ENCODE results near the gene GLI2.
A peak's percentile ranks its signal among the peaks of the same experiment; 100 is the strongest.

Gene GLI2

DNA sequence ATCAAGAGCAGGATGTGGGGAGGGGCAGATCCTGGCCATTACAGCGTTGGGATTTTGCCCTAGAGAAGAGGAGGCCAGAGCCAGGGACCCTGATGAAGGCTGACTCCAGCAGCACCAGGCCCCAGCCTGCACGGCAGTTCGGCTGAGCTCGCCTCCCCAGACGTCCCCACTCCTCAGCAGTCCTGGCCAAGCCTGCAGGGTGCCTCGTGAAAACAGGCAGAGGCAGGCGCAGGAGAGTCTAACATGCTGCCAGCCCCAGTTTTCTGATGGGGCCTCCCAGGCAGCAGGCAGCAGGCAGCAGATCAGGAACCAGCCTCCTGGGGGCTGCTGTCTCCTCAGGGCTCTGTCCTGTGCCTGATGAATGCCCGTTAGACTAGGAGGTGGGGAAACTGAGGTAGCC is 19.7 kb upstream of the GLI2 start:
- Histone ChIP-seq H3K36me3 (ENCODE audit: control insufficient read depth, insufficient read depth, low read length) (no peaks in the 10 kb centered on the region), H3K27me3 (ENCODE audit: control insufficient read depth, insufficient read depth, low read length) (peaks cover 17% of the 10 kb centered on the region), H3K9ac (ENCODE audit: low read length) (no peak overlapping the region), H3K4me1 (ENCODE audit: control insufficient read depth, insufficient read depth, low read length) (no peaks in the 10 kb centered on the region), H3K4me3 (ENCODE audit: low read length) (no peak overlapping the region), H3K9me3 (ENCODE audit: control insufficient read depth, low read length) (no peaks in the 10 kb centered on the region)

DNA sequence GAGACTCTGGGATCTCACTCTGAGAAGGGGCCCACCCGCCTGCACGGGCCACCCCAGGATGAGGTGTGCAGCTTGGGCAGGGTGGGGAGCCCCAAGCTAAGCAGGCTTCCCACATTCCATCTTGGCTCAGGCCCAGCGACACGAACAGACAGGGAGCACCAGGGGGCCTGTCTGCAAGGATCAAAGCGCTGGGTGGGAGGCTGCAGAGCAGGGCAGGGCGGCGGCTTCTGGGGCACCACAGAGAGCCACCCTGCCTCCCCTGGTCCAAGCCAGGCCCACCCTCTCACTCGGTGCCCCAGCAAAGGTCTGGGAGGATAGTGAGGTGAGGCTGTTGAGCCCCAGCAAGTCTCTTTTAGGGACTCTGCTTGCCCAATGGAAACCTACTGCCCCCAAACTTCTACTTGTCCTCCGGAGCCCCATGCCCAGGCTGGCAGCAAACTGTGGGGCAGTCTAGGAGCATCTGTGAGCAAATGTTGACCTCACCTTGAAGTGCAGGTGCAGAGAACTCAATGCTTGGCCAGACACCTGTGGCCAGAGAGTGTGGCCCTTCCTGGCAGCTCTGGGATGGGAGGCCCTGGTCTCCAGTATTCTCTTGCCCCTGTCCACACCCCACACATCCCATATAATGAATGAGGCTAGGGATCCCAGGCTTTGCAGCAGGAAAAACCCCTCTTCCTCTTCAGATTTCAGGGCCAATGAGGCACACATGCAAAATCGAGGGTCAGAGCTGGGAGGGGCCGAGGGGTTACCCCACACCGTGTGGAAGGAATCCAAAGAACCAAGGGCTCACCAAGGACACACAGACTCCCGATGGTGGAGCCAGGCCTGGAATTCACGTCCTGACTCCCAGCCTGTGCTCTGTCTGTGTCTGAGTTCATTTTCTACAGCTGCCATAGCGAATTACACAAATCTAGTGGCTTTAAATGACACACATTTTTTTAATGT is 18.8 kb upstream of the GLI2 start:
- no peak overlapping the region for H3K9ac ChIP-seq (ENCODE audit: low read length)
- no peaks in the 10 kb centered on the region for H3K4me1 ChIP-seq (ENCODE audit: control insufficient read depth, insufficient read depth, low read length)
- no peaks in the 10 kb centered on the region for H3K9me3 ChIP-seq (ENCODE audit: control insufficient read depth, low read length)
- H3K4me3 ChIP-seq (ENCODE audit: low read length) = no peak overlapping the region
- no peaks in the 10 kb centered on the region for H3K36me3 ChIP-seq (ENCODE audit: control insufficient read depth, insufficient read depth, low read length)
- peaks cover 11% of the 10 kb centered on the region for H3K27me3 ChIP-seq (ENCODE audit: control insufficient read depth, insufficient read depth, low read length)

GRCh38 chr2:120719491-120719890 is 16.2 kb upstream of the GLI2 start:
- H3K27me3 ChIP-seq (ENCODE audit: control insufficient read depth, insufficient read depth, low read length) = peaks cover 8% of the 10 kb centered on the region
- H3K4me3 ChIP-seq (ENCODE audit: low read length) = no peak overlapping the region
- no peaks in the 10 kb centered on the region for H3K36me3 ChIP-seq (ENCODE audit: control insufficient read depth, insufficient read depth, low read length)
- no peak overlapping the region for H3K9ac ChIP-seq (ENCODE audit: low read length)
- no peaks in the 10 kb centered on the region for H3K9me3 ChIP-seq (ENCODE audit: control insufficient read depth, low read length)
- H3K4me1 ChIP-seq (ENCODE audit: control insufficient read depth, insufficient read depth, low read length) = no peaks in the 10 kb centered on the region

- Histone ChIP-seq H3K4me1 (ENCODE audit: control insufficient read depth, insufficient read depth, low read length) (no peaks in the 10 kb centered on the region), H3K27me3 (ENCODE audit: control insufficient read depth, insufficient read depth, low read length) (peaks cover 8% of the 10 kb centered on the region), H3K36me3 (ENCODE audit: control insufficient read depth, insufficient read depth, low read length) (no peaks in the 10 kb centered on the region), H3K9me3 (ENCODE audit: control insufficient read depth, low read length) (no peaks in the 10 kb centered on the region), H3K4me3 (ENCODE audit: low read length) (no peak overlapping the region), H3K9ac (ENCODE audit: low read length) (no peak overlapping the region)
Observed at GRCh38 chr2:120720231-120720630, 15.4 kb upstream of the GLI2 start.

GRCh38 chr2:120720746-120721375 is 14.8 kb upstream of the GLI2 start:
- peaks cover 8% of the 10 kb centered on the region for H3K27me3 ChIP-seq (ENCODE audit: control insufficient read depth, insufficient read depth, low read length)
- no peaks in the 10 kb centered on the region for H3K36me3 ChIP-seq (ENCODE audit: control insufficient read depth, insufficient read depth, low read length)
- H3K9me3 ChIP-seq (ENCODE audit: control insufficient read depth, low read length) = no peaks in the 10 kb centered on the region
- no peak overlapping the region for H3K9ac ChIP-seq (ENCODE audit: low read length)
- no peak overlapping the region for H3K4me3 ChIP-seq (ENCODE audit: low read length)
- H3K4me1 ChIP-seq (ENCODE audit: control insufficient read depth, insufficient read depth, low read length) = no peaks in the 10 kb centered on the region

DNA sequence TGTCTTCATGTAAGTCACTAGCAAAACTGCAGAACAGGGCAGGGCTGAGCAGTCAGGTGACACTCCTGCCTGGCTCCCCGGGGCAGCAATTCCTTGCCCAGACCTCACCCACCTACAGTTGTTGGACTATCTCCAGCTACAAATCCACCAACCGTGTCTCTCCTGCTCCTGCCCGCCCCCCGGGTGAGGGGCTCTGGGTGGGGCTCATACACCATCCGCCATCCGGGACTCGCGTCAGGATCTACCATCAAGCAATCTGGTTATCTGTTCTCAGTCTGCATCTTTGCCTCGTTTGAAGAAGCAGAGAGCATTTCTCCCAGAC is 13.5 kb upstream of the GLI2 start:
- Histone ChIP-seq H3K9me3 (ENCODE audit: control insufficient read depth, low read length) (no peaks in the 10 kb centered on the region), H3K9ac (ENCODE audit: low read length) (no peak overlapping the region), H3K4me1 (ENCODE audit: control insufficient read depth, insufficient read depth, low read length) (no peaks in the 10 kb centered on the region), H3K27me3 (ENCODE audit: control insufficient read depth, insufficient read depth, low read length) (peaks cover 4% of the 10 kb centered on the region), H3K36me3 (ENCODE audit: control insufficient read depth, insufficient read depth, low read length) (no peaks in the 10 kb centered on the region), H3K4me3 (ENCODE audit: low read length) (no peak overlapping the region)

DNA sequence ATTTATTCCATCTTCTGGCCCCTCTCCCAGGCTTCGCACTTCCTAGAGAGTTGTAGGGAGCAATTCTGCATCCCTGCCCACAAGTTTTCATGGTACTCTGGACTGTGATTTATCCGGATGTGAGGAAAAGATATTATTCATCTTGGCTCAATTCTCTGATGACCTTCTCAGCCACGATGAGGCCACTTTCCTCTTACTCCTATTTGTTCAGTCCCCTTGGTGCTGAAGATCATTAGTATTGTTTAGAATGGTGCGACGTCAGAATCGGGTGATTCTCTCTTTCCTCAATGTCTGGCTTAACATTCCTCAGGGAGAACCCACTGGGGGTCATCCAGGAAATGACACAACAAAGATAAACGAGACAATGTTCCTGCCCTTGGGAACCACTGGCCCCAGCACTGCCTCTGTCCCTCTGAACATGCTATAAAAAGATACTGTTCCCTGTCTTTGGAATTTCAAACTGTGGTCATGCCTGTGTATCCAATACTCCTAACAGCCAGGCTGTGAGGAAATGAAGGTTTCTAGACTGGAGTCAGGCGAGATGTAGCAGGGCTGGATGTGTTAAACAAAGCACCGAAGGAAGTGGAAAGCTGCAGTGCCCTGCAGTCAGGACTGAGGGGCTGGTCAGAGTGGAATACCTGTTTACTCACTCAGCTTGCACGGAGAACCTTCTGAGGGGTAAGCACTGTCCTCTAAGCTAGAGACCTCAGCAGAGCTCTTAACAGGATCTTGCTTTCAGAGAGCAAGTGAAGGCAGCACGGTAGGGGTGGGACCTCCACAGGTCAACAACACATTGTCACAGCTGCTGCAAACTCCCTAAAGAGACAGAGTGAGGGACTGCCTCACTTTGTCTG is 12.9 kb upstream of the GLI2 start:
- Histone ChIP-seq H3K4me1 (ENCODE audit: control insufficient read depth, insufficient read depth, low read length) (no peaks in the 10 kb centered on the region), H3K27me3 (ENCODE audit: control insufficient read depth, insufficient read depth, low read length) (peaks cover 4% of the 10 kb centered on the region), H3K4me3 (ENCODE audit: low read length) (no peak overlapping the region), H3K36me3 (ENCODE audit: control insufficient read depth, insufficient read depth, low read length) (no peaks in the 10 kb centered on the region), H3K9ac (ENCODE audit: low read length) (no peak overlapping the region), H3K9me3 (ENCODE audit: control insufficient read depth, low read length) (no peaks in the 10 kb centered on the region)

DNA sequence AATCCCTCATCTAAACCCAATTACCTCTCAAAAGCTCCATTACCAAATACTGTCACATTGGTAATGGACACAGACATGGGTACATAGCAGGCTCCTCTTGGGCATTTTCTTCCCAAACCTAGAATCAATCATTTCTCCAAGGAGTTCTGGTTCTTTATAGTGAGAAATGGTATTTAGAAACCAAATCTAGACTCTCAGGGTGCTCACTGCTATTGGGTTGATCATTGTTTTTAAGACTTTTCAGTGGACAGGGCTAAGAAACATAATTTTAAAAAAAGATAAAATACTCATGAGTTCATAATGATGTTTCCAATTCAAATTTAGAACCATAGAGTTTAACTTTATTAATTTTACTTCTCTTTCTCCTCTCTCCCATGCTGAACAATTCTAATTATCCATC is 9.4 kb upstream of the GLI2 start:
- no peak overlapping the region for H3K9ac ChIP-seq (ENCODE audit: low read length)
- H3K4me3 ChIP-seq (ENCODE audit: low read length) = no peak overlapping the region
- H3K36me3 ChIP-seq (ENCODE audit: control insufficient read depth, insufficient read depth, low read length) = no peaks in the 10 kb centered on the region
- no peaks in the 10 kb centered on the region for H3K9me3 ChIP-seq (ENCODE audit: control insufficient read depth, low read length)
- H3K4me1 ChIP-seq (ENCODE audit: control insufficient read depth, insufficient read depth, low read length) = peaks cover 8% of the 10 kb centered on the region
- no peaks in the 10 kb centered on the region for H3K27me3 ChIP-seq (ENCODE audit: control insufficient read depth, insufficient read depth, low read length)

- peaks cover 13% of the 10 kb centered on the region for H3K4me1 ChIP-seq (ENCODE audit: control insufficient read depth, insufficient read depth, low read length)
- peaks cover 5% of the 10 kb centered on the region for H3K27me3 ChIP-seq (ENCODE audit: control insufficient read depth, insufficient read depth, low read length)
- peak overlapping the region; percentile 10 for H3K4me3 ChIP-seq (ENCODE audit: low read length)
- no peaks in the 10 kb centered on the region for H3K9me3 ChIP-seq (ENCODE audit: control insufficient read depth, low read length)
- no peak overlapping the region for H3K9ac ChIP-seq (ENCODE audit: low read length)
- no peaks in the 10 kb centered on the region for H3K36me3 ChIP-seq (ENCODE audit: control insufficient read depth, insufficient read depth, low read length)
Observed at GRCh38 chr2:120729406-120730399, 6.0 kb upstream of the GLI2 start.

GRCh38 chr2:120731175-120731574 is 4.5 kb upstream of the GLI2 start:
- no peak overlapping the region for H3K4me3 ChIP-seq (ENCODE audit: low read length)
- peaks cover 14% of the 10 kb centered on the region for H3K4me1 ChIP-seq (ENCODE audit: control insufficient read depth, insufficient read depth, low read length)
- H3K9me3 ChIP-seq (ENCODE audit: control insufficient read depth, low read length) = no peaks in the 10 kb centered on the region
- no peaks in the 10 kb centered on the region for H3K36me3 ChIP-seq (ENCODE audit: control insufficient read depth, insufficient read depth, low read length)
- H3K9ac ChIP-seq (ENCODE audit: low read length) = no peak overlapping the region
- peaks cover 13% of the 10 kb centered on the region for H3K27me3 ChIP-seq (ENCODE audit: control insufficient read depth, insufficient read depth, low read length)

GRCh38 chr2:120732506-120733237 is 3.0 kb upstream of the GLI2 start:
- Histone ChIP-seq H3K4me3 (ENCODE audit: low read length) (no peak overlapping the region), H3K27me3 (ENCODE audit: control insufficient read depth, insufficient read depth, low read length) (peaks cover 25% of the 10 kb centered on the region), H3K9me3 (ENCODE audit: control insufficient read depth, low read length) (no peaks in the 10 kb centered on the region), H3K36me3 (ENCODE audit: control insufficient read depth, insufficient read depth, low read length) (no peaks in the 10 kb centered on the region), H3K4me1 (ENCODE audit: control insufficient read depth, insufficient read depth, low read length) (peaks cover 29% of the 10 kb centered on the region), H3K9ac (ENCODE audit: low read length) (no peak overlapping the region)
